ENCODE results near the gene BCAS1.

DNA sequence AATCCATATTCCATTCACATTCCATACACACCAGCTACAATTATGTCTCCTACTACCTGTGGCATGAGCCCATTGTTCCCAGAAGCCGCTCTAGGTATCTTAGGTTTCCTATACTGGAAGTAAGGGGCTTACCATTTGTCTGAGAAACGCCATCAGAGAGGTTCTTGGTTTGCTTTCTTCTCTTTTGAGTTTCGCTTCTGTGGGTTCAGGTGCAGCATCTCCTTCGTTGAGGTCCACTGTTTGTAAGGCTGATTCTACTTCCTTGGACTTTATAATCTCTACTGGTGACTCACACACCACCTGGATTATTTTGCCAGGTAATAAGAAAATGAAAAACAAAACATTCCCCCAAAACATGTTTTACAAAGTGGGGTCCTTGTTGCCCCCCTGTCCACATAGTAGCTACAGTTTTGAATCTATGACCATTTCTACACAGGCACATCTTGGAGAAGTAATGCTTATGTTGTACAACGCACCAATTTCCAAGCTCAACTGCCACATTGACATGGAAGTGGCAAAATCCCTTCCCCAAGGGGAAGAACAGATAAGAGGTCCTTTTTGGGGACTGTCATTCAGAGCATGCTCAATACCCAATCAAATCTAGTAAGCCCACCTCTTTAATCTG is 103.5 kb downstream of the BCAS1 start:
- TF ChIP-seq, protein P1, sequence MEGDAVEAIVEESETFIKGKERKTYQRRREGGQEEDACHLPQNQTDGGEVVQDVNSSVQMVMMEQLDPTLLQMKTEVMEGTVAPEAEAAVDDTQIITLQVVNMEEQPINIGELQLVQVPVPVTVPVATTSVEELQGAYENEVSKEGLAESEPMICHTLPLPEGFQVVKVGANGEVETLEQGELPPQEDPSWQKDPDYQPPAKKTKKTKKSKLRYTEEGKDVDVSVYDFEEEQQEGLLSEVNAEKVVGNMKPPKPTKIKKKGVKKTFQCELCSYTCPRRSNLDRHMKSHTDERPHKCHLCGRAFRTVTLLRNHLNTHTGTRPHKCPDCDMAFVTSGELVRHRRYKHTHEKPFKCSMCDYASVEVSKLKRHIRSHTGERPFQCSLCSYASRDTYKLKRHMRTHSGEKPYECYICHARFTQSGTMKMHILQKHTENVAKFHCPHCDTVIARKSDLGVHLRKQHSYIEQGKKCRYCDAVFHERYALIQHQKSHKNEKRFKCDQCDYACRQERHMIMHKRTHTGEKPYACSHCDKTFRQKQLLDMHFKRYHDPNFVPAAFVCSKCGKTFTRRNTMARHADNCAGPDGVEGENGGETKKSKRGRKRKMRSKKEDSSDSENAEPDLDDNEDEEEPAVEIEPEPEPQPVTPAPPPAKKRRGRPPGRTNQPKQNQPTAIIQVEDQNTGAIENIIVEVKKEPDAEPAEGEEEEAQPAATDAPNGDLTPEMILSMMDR (IDR thresholded peaks at IDR 0.05): no peak
- no peak for TF ChIP-seq POLR2A (IDR thresholded peaks at IDR 0.05)

All from adrenal gland (tissue), 5 donors.